Mammary epithelial cell (primary cell): ENCODE measurements around the gene PDK2.
A peak's percentile ranks its signal among the peaks of the same experiment; 100 is the strongest.

ENCODE experiments used
- EZH2 ChIP-seq: IDR thresholded peaks from 2 replicates; pipeline ENCODE4 v1.6.1; 2012; ENCODE audit warnings: low read length, inconsistent platforms, borderline replicate concordance
- TF ChIP-seq, protein P1 (sequence below), 2 donors: IDR thresholded peaks in 1 of 2; conservative IDR thresholded peaks in 1 of 2; 2 replicates each; pipeline ENCODE4 v1.5.1; 2011 to 2012; ENCODE audit warnings: inconsistent platforms in 2 of 2, low read length in 2 of 2, mild to moderate bottlenecking in 2 of 2, control low read depth in 1 of 2, low read depth in 1 of 2; ENCODE audit not compliant: insufficient read depth in 1 of 2; ENCODE audit errors: extremely low read depth in 1 of 2

DNA sequence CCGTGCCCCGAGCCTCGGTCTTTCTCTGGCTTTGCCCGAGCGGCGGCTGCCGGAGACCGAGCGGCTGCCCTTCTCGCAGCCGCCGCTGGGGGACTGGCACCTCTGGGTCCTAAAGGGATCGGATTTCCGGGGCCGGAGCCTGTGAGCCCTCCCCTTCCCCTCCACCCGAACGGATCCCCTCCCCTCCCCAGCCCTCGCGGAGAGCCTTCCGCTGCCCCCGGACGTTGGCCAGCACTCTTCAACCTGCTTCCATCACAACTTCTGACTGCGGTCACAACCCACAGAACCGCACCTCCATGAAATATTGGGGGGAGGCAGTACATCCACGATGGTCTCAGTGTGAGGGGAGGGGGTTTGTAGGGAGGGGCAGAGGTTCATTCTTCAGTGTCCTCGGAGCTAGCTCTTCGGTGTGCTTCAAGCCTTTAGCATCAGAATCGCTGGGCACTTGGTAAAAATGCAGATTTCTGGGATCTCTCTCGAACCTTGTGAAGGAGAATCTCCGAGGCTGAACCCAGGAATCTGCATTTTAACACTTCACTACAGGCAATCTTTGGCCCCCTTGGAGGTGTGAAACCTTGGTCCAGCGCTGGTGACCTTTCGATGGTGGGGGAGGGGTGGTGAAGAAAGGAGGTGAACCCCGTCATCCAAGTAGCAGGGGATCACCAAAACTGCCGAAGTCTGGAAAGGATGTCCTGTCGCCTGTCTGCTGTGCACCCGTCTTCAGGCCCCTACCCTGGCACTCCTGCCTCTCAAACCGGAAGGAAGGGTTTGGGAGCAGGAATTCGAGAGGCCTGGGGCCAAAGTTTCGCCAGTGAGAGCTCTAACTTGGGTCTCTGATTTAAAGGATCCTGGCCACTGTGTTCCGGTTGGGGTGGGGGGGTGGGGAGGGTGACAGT lies 56.1 kb downstream of the PDK2 start:
- TF ChIP-seq, protein P1, sequence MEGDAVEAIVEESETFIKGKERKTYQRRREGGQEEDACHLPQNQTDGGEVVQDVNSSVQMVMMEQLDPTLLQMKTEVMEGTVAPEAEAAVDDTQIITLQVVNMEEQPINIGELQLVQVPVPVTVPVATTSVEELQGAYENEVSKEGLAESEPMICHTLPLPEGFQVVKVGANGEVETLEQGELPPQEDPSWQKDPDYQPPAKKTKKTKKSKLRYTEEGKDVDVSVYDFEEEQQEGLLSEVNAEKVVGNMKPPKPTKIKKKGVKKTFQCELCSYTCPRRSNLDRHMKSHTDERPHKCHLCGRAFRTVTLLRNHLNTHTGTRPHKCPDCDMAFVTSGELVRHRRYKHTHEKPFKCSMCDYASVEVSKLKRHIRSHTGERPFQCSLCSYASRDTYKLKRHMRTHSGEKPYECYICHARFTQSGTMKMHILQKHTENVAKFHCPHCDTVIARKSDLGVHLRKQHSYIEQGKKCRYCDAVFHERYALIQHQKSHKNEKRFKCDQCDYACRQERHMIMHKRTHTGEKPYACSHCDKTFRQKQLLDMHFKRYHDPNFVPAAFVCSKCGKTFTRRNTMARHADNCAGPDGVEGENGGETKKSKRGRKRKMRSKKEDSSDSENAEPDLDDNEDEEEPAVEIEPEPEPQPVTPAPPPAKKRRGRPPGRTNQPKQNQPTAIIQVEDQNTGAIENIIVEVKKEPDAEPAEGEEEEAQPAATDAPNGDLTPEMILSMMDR (conservative IDR thresholded peaks at IDR 0.05 in 1 of 2, IDR thresholded peaks at IDR 0.05 in 1 of 2; ENCODE audit: extremely low read depth in 1 of 2, insufficient read depth in 1 of 2, low read depth in 1 of 2, low read length in 2 of 2), result peak; percentile 35 to 71
- no peak for TF ChIP-seq EZH2
